B cell (primary cell): ENCODE data around the gene PPM1J. TPM values are rescaled to one million over a fixed set of nuclear protein-coding genes. Genes with fewer than 3 reads are reported as not detected.
"Not testable (repeated sequence)": the region's sequence is repeated elsewhere in the genome, so short reads cannot be mapped to it uniquely, and the experiment has no call there.

Experiments
- ATAC-seq: fragments of 200-7000 bp; cut with Tn5 transposase; one replicate; pipeline ENCODE4 v1.10.0; 2021; ENCODE audit warnings: low read depth, mild to moderate bottlenecking, moderate number of reproducible peaks, moderate library complexity
- CTCF ChIA-PET: fragments of 350-600 bp; sonication (Branson Sonifier 250); formaldehyde crosslinking; loops from one replicate; lab custom pipeline; 2021; ENCODE audit warnings: antibody characterized with exemption, inconsistent platforms; lab: Charles Lee
- POLR2A ChIA-PET: fragments of 350-600 bp; sonication (Branson Sonifier 250); formaldehyde crosslinking; loops from one replicate; lab custom pipeline; 2021; ENCODE audit warnings: antibody characterized with exemption; lab: Charles Lee
- DNase-seq: peaks from one replicate; pipeline ENCODE4 v3.0.0; 2013
- H2AFZ ChIP-seq: 2 replicates; pipeline ENCODE4 v1.6.1; 2012; ENCODE audit warnings: mild to moderate bottlenecking, low read depth, low read length; ENCODE audit not compliant: insufficient read depth, poor library complexity, severe bottlenecking
- H3K27ac ChIP-seq, 2 donors: 1 replicate in 1 of 2; 2 replicates in 1 of 2; pipeline ENCODE4 v1.5.1; 2012 to 2013; ENCODE audit warnings: low read length in 2 of 2, mild to moderate bottlenecking in 2 of 2, moderate library complexity in 1 of 2
- H3K27me3 ChIP-seq, 4 experiments: fragments of 200-600 bp in 1 of 4; sonication (generic) in 1 of 4; replicated peaks in 1 of 4; 1 replicate in 2 of 4; 2 replicates in 2 of 4; pipeline versions ENCODE4 v1.6.1 to v1.7.0; 2013 to 2016; ENCODE audit warnings: low read length in 3 of 4, mild to moderate bottlenecking in 2 of 4, mixed read lengths in 1 of 4, moderate library complexity in 1 of 4; ENCODE audit not compliant: insufficient read depth in 4 of 4, control insufficient read depth in 3 of 4; ENCODE audit errors: control extremely low read depth in 1 of 4
- H3K36me3 ChIP-seq, 2 experiments: replicated peaks in 1 of 2; 1 replicate in 1 of 2; 2 replicates in 1 of 2; pipeline versions ENCODE4 v1.6.1 to v1.7.1; 2013; ENCODE audit warnings: low read length in 1 of 2; ENCODE audit not compliant: insufficient read depth in 2 of 2, control insufficient read depth in 1 of 2; ENCODE audit errors: control extremely low read depth in 1 of 2, extremely low read depth in 1 of 2
- H3K4me1 ChIP-seq, 2 donors: fragments of 200-600 bp in 1 of 2; sonication (generic) in 1 of 2; 1 replicate in 1 of 2; 2 replicates in 1 of 2; pipeline versions ENCODE4 v1.5.1 to v1.6.1; 2013 to 2017; ENCODE audit warnings: low read length in 2 of 2; ENCODE audit not compliant: control insufficient read depth in 2 of 2, insufficient read depth in 2 of 2
- H3K4me2 ChIP-seq: replicated peaks from 2 replicates; pipeline ENCODE3; 2012; ENCODE audit warnings: mild to moderate bottlenecking, low read depth, low read length; ENCODE audit not compliant: poor library complexity, severe bottlenecking
- H3K4me3 ChIP-seq, 5 experiments: fragments of 200-600 bp in 1 of 5; sonication (generic) in 1 of 5; 1 replicate in 3 of 5; 2 replicates in 2 of 5; pipeline versions ENCODE4 v1.5.1 to v1.7.0; 2011 to 2016; ENCODE audit warnings: low read length in 4 of 5, mild to moderate bottlenecking in 4 of 5, low read depth in 2 of 5, control low read depth in 1 of 5, moderate library complexity in 1 of 5; ENCODE audit not compliant: insufficient read depth in 1 of 5; ENCODE audit errors: control extremely low read depth in 1 of 5, extremely low read depth in 1 of 5
- H3K79me2 ChIP-seq: fragments of 200-600 bp; sonication (generic); one replicate; pipeline ENCODE4 v1.6.0; 2016; ENCODE audit warnings: low read length; ENCODE audit not compliant: control insufficient read depth, insufficient read depth
- H3K9ac ChIP-seq: fragments of 200-600 bp; sonication (generic); 2 replicates; pipeline ENCODE4 v1.6.1; 2017; ENCODE audit warnings: mild to moderate bottlenecking, low read length, moderate library complexity
- H3K9me3 ChIP-seq, 3 donors: one replicate each; pipeline versions ENCODE4 v1.6.1 to v1.7.1; 2013; ENCODE audit warnings: low read length in 2 of 3; ENCODE audit not compliant: control insufficient read depth in 2 of 3, insufficient read depth in 1 of 3; ENCODE audit errors: control extremely low read depth in 1 of 3
- H4K20me1 ChIP-seq: 2 replicates; pipeline ENCODE4 v1.6.0; 2012; ENCODE audit warnings: mild to moderate bottlenecking, low read length; ENCODE audit not compliant: insufficient read depth, control insufficient read depth, poor library complexity, severe bottlenecking
- H3K27ac Mint-ChIP-seq: one replicate; pipeline ENCODE4 v1.8.0; 2021; ENCODE audit warnings: mixed read lengths
- H3K27me3 Mint-ChIP-seq: one replicate; pipeline ENCODE4 v1.8.0; 2021; ENCODE audit warnings: mixed read lengths
- H3K4me1 Mint-ChIP-seq: one replicate; pipeline ENCODE4 v1.8.0; 2021; ENCODE audit warnings: mixed read lengths
- H3K4me3 Mint-ChIP-seq: one replicate; pipeline ENCODE4 v1.8.0; 2021; ENCODE audit warnings: mixed read lengths
- H3K9me3 Mint-ChIP-seq: one replicate; pipeline ENCODE4 v1.8.0; 2022; ENCODE audit warnings: mixed read lengths; ENCODE audit not compliant: insufficient read depth
- CTCF ChIP-seq: fragments of 200-600 bp; IDR thresholded peaks from one replicate; pipeline ENCODE4 v1.8.0; 2022; ENCODE audit warnings: antibody characterized with exemption, mild to moderate bottlenecking
- EZH2 ChIP-seq: IDR thresholded peaks from 2 replicates; pipeline ENCODE4 v1.6.1; 2012; ENCODE audit warnings: borderline replicate concordance, low read depth, mild to moderate bottlenecking, moderate library complexity, low read length; ENCODE audit not compliant: insufficient read depth, poor library complexity, severe bottlenecking
- WGBS: methylation state at CpG from one replicate; pipeline ENCODE4 v1.1.5; 2013; ENCODE audit warnings: missing lambda C conversion rate; ENCODE audit not compliant: insufficient coverage; 5-methylcytosine and 5-hydroxymethylcytosine counted together
- intact Hi-C: fragments of 100-400 bp; cut with micrococcal nuclease; formaldehyde crosslinking; loops from one replicate; pipeline ENCODE4 v1.10.0; 2022
- polyA plus RNA-seq: library from polyadenylated mRNA; depleted of rRNA; stranded (reverse); fragments of >200 nt; gene quantifications from 2 replicates; pipeline ENCODE4 v1.2.3, GENCODE V29; 2012
- total RNA-seq, 2 donors: library from RNA; stranded (reverse); fragments of 120-200 nt in 1 of 2; gene quantifications; 1 replicate in 1 of 2; 2 replicates in 1 of 2; pipeline versions ENCODE4 v1.2.3 to v1.2.4, GENCODE V29; 2013 to 2022

Gene PPM1J
- total and polyA plus RNA-seq, 2 donors (not counting 1 experiment from before 2014, with no cell fraction given) = 2.1 to 7.5 TPM

GRCh38 chr1:112729909-112730308 is 14.8 kb upstream of the PPM1J start:
- Histone ChIP-seq H4K20me1 (no peaks in the 10 kb centered on the region), H3K9me3 (no peaks in the 10 kb centered on the region), H3K9ac (no peak overlapping the region), H3K4me1 (peaks cover 4 to 5% of the 10 kb centered on the region in 2 donors), H2AFZ (no peak overlapping the region), H3K79me2 (no peaks in the 10 kb centered on the region), H3K27ac (no peak overlapping the region), H3K4me2 (no peak overlapping the region), H3K27me3 (no peaks in the 10 kb centered on the region), H3K4me3 (no peak overlapping the region), H3K36me3 (no peaks in the 10 kb centered on the region)
- no peak overlapping the region for H3K27ac Mint-ChIP-seq
- no peak for DNase-seq
- POLR2A ChIA-PET = no interaction called here
- H3K27me3 Mint-ChIP-seq = peaks cover 4% of the 10 kb centered on the region
- no peaks in the 10 kb centered on the region for H3K9me3 Mint-ChIP-seq
- CTCF ChIA-PET = interaction anchor here (2.6 kb wide), 1 partner anchor 11 kb away, joined by 8 read pairs; a partner anchor contains a TSS
- H3K4me1 Mint-ChIP-seq = peaks cover 8% of the 10 kb centered on the region
- TF ChIP-seq CTCF = no peak
- TF ChIP-seq EZH2 = no peak
- H3K4me3 Mint-ChIP-seq = no peak overlapping the region
- no peak for ATAC-seq
- intact Hi-C loops = no loop called here
- WGBS = 67% methylated on average over 1 of the region's 1 CpG

- H3K9ac ChIP-seq, H3K4me3 Mint-ChIP-seq, H3K36me3 ChIP-seq, H3K4me3 ChIP-seq, H3K4me1 ChIP-seq, H3K27me3 ChIP-seq, H3K79me2 ChIP-seq, intact Hi-C loops, H4K20me1 ChIP-seq, H3K9me3 ChIP-seq, POLR2A ChIA-PET, H3K27ac Mint-ChIP-seq, ATAC-seq, DNase-seq, H3K4me2 ChIP-seq, H2AFZ ChIP-seq, H3K9me3 Mint-ChIP-seq, H3K27me3 Mint-ChIP-seq, H3K4me1 Mint-ChIP-seq, H3K27ac ChIP-seq: not testable (repeated sequence)
- CTCF ChIA-PET = interaction anchor here (2.6 kb wide), 1 partner anchor 10 kb away, joined by 8 read pairs; a partner anchor contains a TSS
- WGBS = no CpG with 5 or more reads among the region's 3 CpGs
Observed at GRCh38 chr1:112729011-112729410, 13.9 kb upstream of the PPM1J start.

- H3K4me3 ChIP-seq, H3K9me3 Mint-ChIP-seq, DNase-seq, H3K4me3 Mint-ChIP-seq, H3K27me3 ChIP-seq, H3K9ac ChIP-seq, H3K4me1 Mint-ChIP-seq, H4K20me1 ChIP-seq, intact Hi-C loops, ATAC-seq, H3K27ac Mint-ChIP-seq, POLR2A ChIA-PET, H3K27ac ChIP-seq, H3K4me2 ChIP-seq, H3K27me3 Mint-ChIP-seq, H3K36me3 ChIP-seq, H3K9me3 ChIP-seq, H3K4me1 ChIP-seq, H3K79me2 ChIP-seq, H2AFZ ChIP-seq: not testable (repeated sequence)
- 94% methylated on average over 16 of the region's 33 CpGs for WGBS
- CTCF ChIA-PET = interaction anchor here (2.6 kb wide), 1 partner anchor 9 kb away, joined by 8 read pairs; a partner anchor contains a TSS
Observed at GRCh38 chr1:112728306-112728971, 13.3 kb upstream of the PPM1J start.
